AG20443 (cell line): ENCODE data around the gene DPP10.

Experiments
- DNase-seq: peaks from one replicate; pipeline ENCODE4 v3.0.0; 2012; ENCODE audit warnings: low spot score, mixed read lengths

Gene DPP10

DNA sequence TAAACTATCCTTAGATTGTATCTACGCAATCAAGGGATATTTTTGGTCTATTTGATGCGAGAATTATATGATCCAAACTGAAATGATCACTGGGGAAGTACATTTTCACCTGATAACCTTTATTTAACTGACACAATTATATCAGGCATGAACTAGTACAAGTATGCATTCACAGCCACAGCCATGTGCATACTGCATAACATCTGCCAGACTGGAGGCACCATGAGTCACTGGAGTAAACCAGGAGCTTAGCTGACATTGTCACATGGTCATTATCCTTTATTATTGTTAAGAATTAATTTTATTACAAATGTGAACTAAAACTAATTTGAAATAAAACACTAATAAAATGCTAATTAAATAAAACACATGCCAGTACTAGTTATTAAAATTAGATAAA lies 1127.1 kb downstream of the DPP10 start:
- DNase-seq: no peak

DNA sequence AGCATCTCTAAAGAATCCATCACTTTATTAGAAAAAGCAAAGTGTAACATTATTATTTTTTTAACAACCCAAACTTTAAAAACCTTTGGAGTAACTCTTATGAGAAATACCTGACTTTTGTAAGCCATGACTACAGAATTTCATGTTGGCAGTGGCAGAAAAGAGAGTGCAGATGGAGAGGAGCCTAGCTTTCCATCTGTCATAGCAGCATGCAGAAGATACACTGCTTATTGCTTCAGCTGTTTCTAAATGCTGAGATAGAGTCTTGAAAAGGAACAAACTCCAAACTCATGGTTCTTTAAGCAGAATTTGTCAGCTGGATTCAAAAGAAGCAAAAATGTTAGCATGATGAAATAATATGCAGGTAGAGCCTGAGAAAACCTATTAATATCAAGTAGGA lies 1130.3 kb downstream of the DPP10 start:
- DNase-seq: no peak

DNA sequence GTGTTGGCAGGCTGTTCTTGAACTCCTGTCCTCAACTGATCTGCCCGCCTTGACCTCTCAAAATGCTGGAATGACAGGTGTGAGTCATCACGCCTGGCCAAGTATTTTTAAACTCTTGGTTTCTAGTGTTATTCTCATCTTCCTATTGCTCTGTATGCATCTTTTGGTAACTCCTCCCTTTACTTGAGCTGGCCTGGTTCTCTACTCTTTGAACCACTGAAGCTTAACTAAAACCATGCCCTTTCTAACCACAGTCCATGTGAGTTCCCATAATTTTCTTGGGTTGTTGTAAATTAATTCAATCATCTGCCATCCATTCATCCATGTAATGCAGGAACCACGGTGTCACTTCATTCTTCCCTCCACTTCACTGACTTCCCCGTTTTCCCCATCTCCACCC lies 1131.3 kb downstream of the DPP10 start:
- no peak for DNase-seq

DNA sequence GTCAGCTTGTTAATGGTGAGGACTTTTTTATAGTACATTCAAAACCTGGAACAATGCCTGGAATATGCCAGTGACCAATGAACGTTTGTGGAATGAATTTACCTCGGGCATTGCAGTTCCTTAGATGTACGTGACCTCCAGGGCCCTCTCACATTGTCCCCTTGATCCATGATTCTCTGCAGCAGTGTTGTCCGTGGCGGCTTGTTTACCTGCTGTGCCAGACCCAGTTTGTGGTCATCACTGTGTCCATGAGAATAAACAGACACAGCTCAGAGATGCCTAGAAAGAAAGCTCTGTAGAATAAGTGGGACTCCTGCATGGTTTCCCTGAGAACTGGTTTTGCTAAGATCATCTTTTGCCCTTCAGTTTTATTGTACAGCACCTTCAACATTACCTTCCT lies 1132.2 kb downstream of the DPP10 start:
- DNase-seq: no peak

DNA sequence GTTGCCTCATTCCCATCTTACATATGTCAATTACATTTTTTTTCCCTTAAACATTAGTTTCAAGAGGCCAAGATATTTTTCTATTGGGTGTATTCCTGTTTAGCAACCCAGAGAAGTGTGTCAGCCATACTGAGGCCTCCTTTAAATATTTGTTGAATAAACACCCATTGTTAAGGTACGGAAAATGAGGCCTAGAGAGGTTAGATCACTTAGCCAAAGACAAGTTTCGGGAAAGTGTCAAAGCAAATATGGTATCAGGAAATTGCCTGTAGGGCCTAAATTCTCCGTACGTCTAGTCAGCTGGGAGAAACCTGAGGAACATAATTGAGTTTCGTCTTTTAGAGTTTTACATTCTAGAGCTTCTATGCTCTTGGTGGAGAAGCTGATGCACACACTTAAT lies 1138.3 kb downstream of the DPP10 start:
- DNase-seq: no peak

DNA sequence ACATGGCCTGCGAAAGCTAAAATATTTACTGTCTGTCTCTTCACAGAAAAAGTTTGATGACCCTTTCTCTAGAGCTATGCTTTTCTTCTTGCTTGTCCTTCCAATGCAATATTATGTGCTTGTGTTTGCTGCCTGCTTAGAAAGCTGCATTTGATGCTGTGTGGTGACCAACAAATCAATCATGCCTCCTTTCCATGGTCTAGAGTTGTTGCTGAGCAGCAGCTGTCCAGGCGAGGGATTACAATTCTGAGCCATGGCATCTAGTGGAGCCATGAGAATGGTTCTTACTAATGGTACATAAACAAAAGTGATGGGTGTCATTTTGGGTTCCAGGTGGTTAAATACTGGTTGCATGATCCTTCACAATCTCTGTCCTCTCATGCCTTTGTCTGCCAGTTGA lies 1142.1 kb downstream of the DPP10 start:
- DNase-seq: no peak

DNA sequence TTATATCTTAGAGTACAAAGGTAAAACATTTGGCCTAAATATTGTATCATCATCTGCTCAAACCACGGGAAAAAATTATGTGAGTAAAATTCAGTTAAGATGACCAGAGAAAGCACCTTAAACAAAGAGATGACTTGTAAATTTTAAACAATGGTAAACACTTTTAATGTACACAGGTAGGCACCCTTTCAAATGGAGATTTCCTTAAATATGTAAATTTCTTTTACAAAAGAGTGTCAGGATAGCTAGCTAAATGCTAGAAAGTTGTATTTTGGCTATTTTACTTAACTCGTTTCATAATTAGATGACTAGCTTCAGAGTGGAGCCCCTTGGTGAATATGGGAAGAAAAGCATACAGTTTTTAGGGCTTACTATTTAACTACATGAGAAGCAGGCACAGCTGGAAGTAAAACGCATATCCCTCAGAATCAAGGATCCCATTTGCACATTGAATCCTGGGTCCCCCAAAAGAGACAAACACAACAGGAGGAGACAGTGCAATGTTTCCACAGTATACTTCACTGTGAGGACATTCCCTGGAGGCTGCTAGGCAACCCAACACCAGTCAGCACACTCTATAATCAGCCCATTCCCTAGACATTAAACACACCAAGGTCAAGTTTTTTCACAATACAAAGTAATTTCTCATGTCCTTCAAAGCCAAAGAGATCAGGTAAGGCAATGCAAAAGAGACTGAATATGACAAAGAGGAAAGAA lies 1154.4 kb downstream of the DPP10 start:
- DNase-seq: no peak

DNA sequence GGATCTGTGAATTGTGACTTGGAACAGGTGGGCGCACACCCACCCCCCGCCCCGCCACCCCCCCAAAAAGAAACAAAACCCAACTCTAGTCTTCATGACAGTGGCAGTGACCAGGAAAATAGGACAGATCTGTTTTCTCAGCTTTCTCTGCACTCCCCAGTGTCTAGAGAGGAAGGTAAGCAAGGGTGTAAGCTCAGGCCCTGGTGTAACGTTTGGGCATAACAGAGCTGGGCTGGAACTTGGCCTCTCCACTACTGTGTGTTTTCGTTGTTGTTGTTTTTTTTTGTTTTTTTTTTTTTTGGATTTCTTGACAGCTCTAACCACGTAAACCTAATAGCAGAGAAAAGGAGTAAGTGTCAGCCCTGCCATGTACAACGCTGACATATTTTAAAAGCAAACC lies 1160.8 kb downstream of the DPP10 start:
- no peak for DNase-seq

DNA sequence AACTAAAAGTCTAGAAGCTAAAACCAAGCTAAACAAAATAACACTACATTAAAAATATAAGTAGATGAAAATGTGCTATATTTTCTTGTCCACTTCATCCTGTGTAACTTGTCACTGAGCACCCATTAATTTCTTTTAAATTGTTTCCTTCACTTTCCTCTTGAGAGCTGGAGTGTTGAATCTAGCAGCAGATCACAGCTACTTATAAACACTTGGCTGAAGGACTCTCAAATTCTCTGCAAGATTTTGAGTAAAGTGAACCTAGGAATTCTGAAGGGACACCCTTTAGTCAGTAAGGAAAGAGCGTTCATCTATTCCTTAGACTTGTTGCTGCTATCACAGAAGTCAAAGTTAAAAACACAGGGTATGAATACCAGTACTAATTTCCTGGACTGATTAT lies 1163.9 kb downstream of the DPP10 start:
- DNase-seq: no peak

DNA sequence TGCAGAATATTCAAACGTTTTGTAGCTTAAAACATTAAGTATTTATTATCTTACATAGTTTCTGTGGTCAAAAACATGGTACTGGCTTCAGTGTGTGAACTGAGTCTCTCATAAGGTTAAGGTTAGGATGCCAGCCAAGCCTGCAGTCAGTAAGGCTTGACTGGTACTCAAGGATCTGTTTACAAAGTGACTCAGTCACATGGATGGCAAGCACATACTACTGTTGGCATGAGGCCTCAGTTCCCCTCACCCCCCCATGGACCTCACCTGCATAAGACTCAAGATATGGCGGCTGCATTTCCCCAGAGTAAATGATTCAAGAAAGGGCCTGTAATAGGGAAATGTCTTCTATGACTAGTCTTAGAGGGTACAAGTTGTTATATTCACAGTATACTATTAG lies 1167.5 kb downstream of the DPP10 start:
- no peak for DNase-seq

DNA sequence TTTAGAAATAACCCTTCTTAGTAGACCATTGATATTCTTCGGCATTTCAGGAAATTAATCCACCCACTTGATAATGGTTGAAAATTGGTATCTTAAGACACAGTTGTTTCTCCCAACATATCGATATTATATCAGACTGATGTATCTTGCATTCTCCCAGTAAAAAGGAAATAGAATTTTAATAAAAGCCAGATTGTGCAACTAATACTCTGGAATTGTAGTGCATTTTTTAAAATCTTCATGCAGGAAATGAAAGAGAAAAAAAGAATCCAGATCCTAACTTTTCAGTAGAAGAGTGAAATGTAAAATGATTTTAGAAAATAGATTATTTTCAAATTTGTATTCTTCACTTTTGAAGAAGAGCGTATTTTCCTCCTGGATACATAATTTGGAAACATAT lies 1168.4 kb downstream of the DPP10 start:
- DNase-seq: no peak

DNA sequence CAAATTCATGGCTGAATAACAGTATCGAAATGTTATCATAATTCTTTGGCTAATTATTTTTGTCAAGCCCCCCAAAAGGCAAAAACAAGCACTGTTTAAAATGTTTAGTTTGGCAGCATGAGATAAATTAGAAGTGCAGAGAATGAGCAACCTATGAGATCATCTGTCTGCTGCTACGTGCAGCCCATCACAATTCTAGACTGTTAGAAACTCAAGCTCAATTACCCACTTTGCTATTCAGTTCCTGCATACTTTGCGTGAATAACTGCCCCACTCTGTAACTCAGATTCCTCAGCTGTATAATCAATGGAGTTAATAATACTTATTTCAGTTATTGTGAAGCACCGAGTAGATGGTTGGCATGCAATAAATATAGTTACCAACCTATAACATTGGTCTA lies 1181.9 kb downstream of the DPP10 start:
- no peak for DNase-seq

DNA sequence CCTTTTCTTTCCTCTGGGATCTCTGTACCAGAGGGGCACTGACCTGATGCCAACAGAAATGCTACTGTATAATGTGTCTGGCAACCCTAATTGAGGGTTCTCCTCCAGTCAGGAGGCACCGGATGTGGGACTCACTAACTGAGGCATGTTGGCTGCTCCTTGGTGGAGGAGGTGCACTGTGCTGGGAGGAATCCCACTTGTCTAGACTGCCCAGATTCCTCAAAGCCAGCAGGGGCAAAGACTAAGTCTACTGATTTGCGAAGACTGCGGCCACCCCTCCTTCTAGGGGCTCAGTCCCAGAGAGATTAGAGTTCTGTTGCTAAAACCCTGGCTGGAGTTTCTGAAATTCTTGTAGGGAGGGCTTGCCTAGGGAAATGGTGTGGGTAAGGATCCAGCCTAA lies 1192.1 kb downstream of the DPP10 start:
- no peak for DNase-seq

DNA sequence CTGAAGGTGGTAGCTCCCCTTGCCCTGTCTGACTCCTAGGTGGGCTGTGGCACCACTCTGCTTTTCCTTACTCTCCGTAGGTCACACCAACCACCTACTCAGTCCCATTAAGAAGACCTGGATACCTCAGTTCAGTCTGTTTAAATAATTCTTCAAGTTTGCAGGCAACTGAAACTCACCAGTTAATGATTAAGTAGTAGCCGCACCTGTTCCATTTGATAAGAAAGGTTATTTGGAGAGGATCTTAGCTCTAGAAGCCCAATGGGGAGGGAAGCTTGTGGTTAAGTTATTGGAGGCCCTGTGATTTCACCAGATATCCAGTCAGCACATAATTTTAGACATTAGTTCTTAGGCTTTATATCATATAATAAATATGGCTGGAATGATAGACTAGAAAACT lies 1193.0 kb downstream of the DPP10 start:
- no peak for DNase-seq

DNA sequence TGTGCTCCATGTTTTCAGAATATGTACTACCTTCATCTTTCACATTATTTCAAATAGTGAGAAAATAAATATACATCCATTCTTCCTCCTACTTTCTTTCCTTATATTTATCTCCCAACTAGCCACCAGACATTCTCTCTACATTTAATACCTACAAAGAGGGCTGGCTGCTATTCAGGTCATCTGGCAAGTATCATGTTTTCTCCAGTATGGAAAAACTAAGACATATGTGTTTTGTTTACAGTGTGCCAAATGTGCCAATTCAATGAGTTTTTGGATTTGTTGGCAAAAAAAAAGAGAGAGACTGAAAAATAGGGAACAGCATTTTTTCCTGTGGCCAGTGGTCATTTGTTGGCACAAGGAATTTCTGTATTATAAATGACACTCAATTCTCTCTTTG lies 1207.3 kb downstream of the DPP10 start:
- no peak for DNase-seq

DNA sequence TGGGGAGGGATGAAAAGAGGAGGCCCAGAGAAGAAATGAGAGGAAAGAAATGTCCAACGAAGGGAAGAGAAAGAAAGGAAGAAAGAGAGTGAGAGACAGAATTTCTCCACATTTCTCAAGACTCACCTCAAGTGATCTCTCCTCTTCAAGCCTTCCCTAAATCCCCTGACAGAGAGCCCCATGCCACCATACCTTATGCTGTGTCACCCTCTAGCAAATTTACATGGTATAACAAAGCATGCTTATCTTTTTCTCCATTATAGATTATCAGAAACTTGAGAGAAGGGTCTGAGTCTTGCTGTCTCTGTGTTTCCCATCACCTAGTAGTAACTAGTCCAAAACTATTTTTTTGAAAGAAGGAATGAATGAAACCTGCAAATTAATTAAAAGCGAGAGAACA lies 1208.4 kb downstream of the DPP10 start:
- DNase-seq: no peak

DNA sequence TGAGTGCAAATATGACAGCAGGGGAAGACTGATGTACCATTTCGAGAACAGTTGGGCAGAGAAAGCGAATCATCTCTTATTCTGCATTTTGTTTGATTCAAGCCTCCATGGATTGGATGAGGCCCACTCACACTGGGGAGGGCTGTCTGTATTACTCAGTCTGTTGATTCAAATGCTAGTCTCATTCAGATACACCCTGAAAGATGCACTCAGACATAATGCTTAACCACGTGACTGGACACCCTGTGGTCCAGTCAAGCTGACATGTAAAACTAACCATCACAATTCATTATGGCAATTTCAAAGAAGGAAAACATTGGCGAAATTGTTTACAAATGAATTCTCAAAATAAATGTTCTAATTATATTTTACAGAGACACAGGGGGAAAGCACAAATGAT lies 1210.2 kb downstream of the DPP10 start:
- no peak for DNase-seq

DNA sequence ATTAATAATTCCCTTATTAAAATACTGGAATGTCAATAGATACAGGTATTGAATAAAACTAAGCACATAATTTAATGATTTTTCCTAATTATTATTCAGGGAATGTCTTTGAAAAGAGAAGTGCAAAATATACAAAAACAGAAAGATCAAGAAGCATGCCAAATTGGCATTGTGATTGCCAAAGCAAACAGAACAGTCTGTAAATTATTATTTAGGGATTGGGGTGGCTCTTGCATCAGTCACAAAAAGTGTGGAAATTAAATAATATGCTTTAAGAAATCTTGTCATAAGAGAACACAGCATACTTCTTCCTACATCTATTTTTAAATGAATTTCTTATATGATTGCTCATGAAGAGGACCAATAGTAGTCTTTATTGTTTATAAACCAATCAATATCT lies 1211.9 kb downstream of the DPP10 start:
- no peak for DNase-seq

DNA sequence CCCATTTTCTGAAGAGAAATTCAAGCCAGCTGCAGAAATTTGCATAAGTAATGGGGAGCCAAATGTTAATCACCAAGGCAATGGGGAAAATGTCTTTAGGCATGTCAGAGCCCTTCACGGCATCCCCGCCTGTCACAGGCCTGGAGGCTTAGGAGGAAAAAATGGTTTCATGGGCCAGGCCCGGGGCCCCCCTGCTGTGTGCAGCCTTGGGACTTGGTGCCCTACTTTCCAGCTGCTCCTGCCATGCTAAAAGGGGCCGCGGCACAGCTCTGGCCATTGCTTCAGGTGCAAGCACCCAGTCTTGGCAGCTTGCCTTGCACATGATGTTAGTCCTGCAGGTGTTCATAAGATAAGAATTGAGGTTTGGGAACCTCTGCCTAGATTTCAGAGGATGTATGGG lies 1235.7 kb downstream of the DPP10 start:
- DNase-seq: no peak

DNA sequence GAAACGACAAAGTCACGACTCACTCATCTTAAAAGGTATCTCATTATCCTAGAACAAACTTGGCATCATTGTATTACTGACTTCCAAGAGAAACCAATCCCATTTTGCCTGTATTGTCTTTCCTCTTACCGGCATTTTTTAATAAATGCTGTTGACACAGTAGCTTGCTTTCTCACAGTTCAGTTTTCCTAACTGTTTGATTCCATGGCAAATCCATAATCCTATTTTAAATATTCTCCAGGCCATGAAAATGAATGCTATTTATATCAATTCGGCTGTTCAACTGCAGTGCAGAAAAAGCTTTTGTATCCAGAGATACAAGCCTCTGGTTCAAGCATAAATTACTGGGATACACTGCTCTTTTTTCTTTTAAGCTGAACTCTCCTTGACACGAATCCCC lies 1241.9 kb downstream of the DPP10 start:
- no peak for DNase-seq

DNA sequence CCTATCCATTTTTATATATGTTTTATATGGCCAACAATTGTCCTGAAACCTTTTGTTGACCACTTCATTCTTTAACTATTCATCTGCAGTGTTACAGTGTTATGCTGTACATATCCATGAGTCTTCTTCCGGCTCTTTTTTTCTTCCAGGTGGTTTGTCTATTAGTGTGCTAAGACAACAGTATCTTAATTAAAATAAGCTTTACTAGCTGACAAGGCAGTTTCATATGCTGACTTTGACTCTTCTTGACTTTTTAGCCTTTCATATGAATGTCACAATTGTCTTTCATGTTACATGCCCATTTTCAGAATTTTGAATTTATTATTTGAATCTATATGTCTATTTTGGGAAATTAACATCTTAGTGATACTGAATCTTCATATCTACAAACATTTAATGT lies 1249.0 kb downstream of the DPP10 start:
- no peak for DNase-seq

DNA sequence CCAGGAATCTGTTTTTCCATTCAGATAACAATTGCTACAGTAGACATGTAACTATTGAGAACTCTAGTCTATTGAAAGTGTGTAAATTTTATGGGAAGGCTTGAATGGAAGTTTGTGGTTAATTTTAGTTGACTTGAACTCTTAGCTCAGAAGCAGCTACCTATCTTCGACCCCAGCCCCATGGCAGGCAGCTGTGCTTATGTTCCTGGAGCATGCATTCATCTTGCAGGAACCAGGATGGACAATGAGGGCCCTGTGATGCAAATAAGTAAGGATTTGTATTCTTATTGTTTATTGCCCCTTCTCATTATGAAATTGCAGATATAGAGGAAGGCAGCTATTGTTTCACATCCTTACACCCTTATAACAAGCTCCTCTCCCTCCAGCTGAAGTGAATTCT lies 1252.2 kb downstream of the DPP10 start:
- no peak for DNase-seq

DNA sequence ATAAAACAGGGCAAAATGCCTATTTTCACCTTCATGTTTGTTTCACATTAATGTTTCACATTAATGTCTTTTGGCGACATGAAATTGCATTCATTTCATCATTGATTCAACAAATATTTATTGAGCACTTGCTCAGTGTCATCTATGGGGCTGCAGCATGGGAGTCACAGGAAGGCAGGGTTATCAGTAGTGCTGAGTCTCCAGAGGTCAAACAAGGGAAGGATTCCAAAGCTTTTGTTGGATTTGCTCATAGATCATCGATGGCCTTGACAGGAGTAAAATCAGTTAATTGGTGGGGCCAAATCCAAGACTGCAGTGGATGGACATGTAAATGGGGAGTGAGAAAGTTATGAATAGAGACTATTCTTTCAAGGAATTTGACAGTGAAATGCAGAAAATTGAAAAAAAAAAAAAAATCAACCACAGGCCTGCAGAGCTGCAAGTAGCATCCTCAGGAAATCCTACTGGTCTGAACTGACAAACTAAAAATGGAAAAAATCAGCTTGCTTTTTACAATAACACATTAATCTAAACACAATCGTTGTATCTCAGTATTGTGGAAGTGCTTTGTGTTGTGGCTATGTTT lies 1290.8 kb downstream of the DPP10 start:
- no peak for DNase-seq

DNA sequence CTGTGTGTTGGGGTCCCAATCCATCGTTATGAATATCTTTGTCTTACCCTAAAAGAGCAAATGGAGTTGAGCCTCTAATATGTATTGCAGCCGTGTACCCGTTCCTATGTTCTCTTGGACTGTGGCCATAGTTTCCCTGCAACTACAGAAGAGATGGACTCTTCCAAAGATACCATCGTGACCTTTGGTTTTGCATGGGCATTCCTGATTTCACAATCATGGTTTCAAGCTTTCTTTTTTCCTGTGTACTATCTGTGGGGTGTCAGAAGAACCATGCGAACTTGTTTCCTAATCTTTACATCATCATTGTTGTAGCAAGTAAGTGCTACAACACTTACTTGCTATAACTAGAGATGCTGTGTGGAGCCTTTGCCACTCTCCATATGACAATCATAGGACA lies 1295.7 kb downstream of the DPP10 start:
- no peak for DNase-seq
